ENCODE data around the gene ANOS1.

Gene ANOS1

GRCh38 chrX:8663325-8663724 is 68.6 kb downstream of the ANOS1 start:
- TF ChIP-seq SUZ12 (IDR thresholded peaks at IDR 0.05; ENCODE audit: extremely low read depth, insufficient read depth, insufficient read length) = no peak
- no peak for TF ChIP-seq ZNF274 (IDR thresholded peaks at IDR 0.05; ENCODE audit: low read depth, low read length)
- TF ChIP-seq YY1 (IDR thresholded peaks at IDR 0.05; ENCODE audit: insufficient read depth, insufficient read length) = no peak
- no peak overlapping the region for H3K9ac ChIP-seq (ENCODE audit: insufficient read length, low read depth)
- DNase-seq (ENCODE audit: low read depth, low spot score) = no peak

DNA sequence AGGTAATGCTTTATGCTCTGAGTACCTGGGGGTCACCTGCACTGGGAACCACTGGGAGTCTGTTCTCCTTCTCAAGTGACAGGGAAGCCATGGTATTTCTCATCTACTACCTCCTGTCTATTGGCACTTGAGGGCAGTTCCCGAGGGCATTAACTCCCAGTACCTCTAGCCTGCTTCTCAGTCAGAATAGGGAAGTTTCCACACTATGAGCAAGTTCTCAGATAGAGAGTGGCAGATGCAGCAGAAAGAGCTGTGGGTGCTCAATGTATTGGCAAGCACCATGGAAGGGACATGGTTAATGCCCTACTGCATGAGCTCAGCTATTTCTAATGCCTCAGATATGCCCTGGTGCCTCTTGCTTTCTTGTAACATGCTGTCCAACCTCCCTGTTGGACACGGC is 74.1 kb downstream of the ANOS1 start:
- H3K36me3 ChIP-seq (ENCODE audit: insufficient read depth, insufficient read length, low read length) = no peaks in the 10 kb centered on the region
- H3K27me3 ChIP-seq (ENCODE audit: insufficient read depth, insufficient read length) = no peaks in the 10 kb centered on the region
- no peak for DNase-seq (ENCODE audit: low read depth, low spot score)
- no peak for TF ChIP-seq SUZ12 (IDR thresholded peaks at IDR 0.05; ENCODE audit: extremely low read depth, insufficient read depth, insufficient read length)
- TF ChIP-seq ZNF274 (IDR thresholded peaks at IDR 0.05; ENCODE audit: low read depth, low read length) = no peak
- TF ChIP-seq YY1 (IDR thresholded peaks at IDR 0.05; ENCODE audit: insufficient read depth, insufficient read length) = no peak
- H3K4me1 ChIP-seq (ENCODE audit: insufficient read depth, insufficient read length) = no peaks in the 10 kb centered on the region
- peaks cover 8% of the 10 kb centered on the region; the same call in 1 of the 2 replicates for H3K9me3 ChIP-seq (ENCODE audit: insufficient read depth, low read length)
- no peak overlapping the region for H3K4me3 ChIP-seq (ENCODE audit: insufficient read length, low read depth)
- no peak overlapping the region for H3K9ac ChIP-seq (ENCODE audit: insufficient read length, low read depth)

More at GRCh38 chrX:8663325-8663724, 68.6 kb downstream of the ANOS1 start:
- Histone ChIP-seq H3K9me3 (ENCODE audit: insufficient read depth, low read length) (no peaks in the 10 kb centered on the region), H3K4me3 (ENCODE audit: insufficient read length, low read depth) (no peak overlapping the region), H3K27me3 (ENCODE audit: insufficient read depth, insufficient read length) (no peaks in the 10 kb centered on the region), H3K36me3 (ENCODE audit: insufficient read depth, insufficient read length, low read length) (no peaks in the 10 kb centered on the region), H3K4me1 (ENCODE audit: insufficient read depth, insufficient read length) (no peaks in the 10 kb centered on the region)

DNA sequence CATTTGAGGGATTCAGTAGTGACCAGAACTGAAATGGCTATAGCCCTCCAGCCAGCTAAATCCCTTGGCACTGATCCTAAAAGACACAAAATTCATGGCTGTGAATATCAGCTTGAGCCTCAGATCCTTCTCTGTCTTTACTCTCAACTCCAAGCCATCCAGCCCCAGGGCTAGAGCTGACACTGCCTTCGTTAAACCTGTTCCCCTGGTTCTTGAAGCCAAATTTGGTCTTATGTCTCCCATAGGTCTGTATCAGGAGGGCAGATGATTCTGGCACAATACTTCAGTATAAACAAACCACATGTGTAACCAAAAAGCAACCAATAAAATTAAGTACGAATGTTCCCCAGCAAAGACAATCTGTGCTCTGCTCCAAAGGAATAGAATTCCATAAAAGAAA is 78.0 kb downstream of the ANOS1 start:
- Histone ChIP-seq H3K4me3 (ENCODE audit: insufficient read length, low read depth) (no peak overlapping the region), H3K4me1 (ENCODE audit: insufficient read depth, insufficient read length) (no peaks in the 10 kb centered on the region), H3K9ac (ENCODE audit: insufficient read length, low read depth) (no peak overlapping the region), H3K9me3 (ENCODE audit: insufficient read depth, low read length) (peaks cover 8% of the 10 kb centered on the region; the same call in 1 of the 2 replicates), H3K36me3 (ENCODE audit: insufficient read depth, insufficient read length, low read length) (no peaks in the 10 kb centered on the region), H3K27me3 (ENCODE audit: insufficient read depth, insufficient read length) (no peaks in the 10 kb centered on the region)
- TF ChIP-seq YY1 (IDR thresholded peaks at IDR 0.05; ENCODE audit: insufficient read depth, insufficient read length) (no peak), SUZ12 (IDR thresholded peaks at IDR 0.05; ENCODE audit: extremely low read depth, insufficient read depth, insufficient read length) (no peak), ZNF274 (IDR thresholded peaks at IDR 0.05; ENCODE audit: low read depth, low read length) (no peak)
- DNase-seq (ENCODE audit: low read depth, low spot score) = no peak

- no peaks in the 10 kb centered on the region for H3K4me1 ChIP-seq (ENCODE audit: insufficient read depth, insufficient read length)
- no peak overlapping the region for H3K9ac ChIP-seq (ENCODE audit: insufficient read length, low read depth)
- TF ChIP-seq ZNF274 (IDR thresholded peaks at IDR 0.05; ENCODE audit: low read depth, low read length) = no peak
- no peak for TF ChIP-seq YY1 (IDR thresholded peaks at IDR 0.05; ENCODE audit: insufficient read depth, insufficient read length)
- no peak for TF ChIP-seq SUZ12 (IDR thresholded peaks at IDR 0.05; ENCODE audit: extremely low read depth, insufficient read depth, insufficient read length)
- no peaks in the 10 kb centered on the region for H3K27me3 ChIP-seq (ENCODE audit: insufficient read depth, insufficient read length)
- no peak overlapping the region for H3K4me3 ChIP-seq (ENCODE audit: insufficient read length, low read depth)
- DNase-seq (ENCODE audit: low read depth, low spot score) = no peak
- H3K9me3 ChIP-seq (ENCODE audit: insufficient read depth, low read length) = no peaks in the 10 kb centered on the region; the same call in 1 of the 2 replicates
- no peaks in the 10 kb centered on the region for H3K36me3 ChIP-seq (ENCODE audit: insufficient read depth, insufficient read length, low read length)
Measured at GRCh38 chrX:8649969-8650368, 82.0 kb downstream of the ANOS1 start.

- no peaks in the 10 kb centered on the region for H3K36me3 ChIP-seq (ENCODE audit: insufficient read depth, insufficient read length, low read length)
- DNase-seq (ENCODE audit: low read depth, low spot score) = no peak
- H3K9ac ChIP-seq (ENCODE audit: insufficient read length, low read depth) = no peak overlapping the region
- no peaks in the 10 kb centered on the region; the same call in 1 of the 2 replicates for H3K9me3 ChIP-seq (ENCODE audit: insufficient read depth, low read length)
- no peaks in the 10 kb centered on the region for H3K4me1 ChIP-seq (ENCODE audit: insufficient read depth, insufficient read length)
- TF ChIP-seq ZNF274 (IDR thresholded peaks at IDR 0.05; ENCODE audit: low read depth, low read length) (no peak), SUZ12 (IDR thresholded peaks at IDR 0.05; ENCODE audit: extremely low read depth, insufficient read depth, insufficient read length) (no peak), YY1 (IDR thresholded peaks at IDR 0.05; ENCODE audit: insufficient read depth, insufficient read length) (no peak)
- no peak overlapping the region for H3K4me3 ChIP-seq (ENCODE audit: insufficient read length, low read depth)
- H3K27me3 ChIP-seq (ENCODE audit: insufficient read depth, insufficient read length) = no peaks in the 10 kb centered on the region
Measured at GRCh38 chrX:8647176-8647575, 84.8 kb downstream of the ANOS1 start.

DNA sequence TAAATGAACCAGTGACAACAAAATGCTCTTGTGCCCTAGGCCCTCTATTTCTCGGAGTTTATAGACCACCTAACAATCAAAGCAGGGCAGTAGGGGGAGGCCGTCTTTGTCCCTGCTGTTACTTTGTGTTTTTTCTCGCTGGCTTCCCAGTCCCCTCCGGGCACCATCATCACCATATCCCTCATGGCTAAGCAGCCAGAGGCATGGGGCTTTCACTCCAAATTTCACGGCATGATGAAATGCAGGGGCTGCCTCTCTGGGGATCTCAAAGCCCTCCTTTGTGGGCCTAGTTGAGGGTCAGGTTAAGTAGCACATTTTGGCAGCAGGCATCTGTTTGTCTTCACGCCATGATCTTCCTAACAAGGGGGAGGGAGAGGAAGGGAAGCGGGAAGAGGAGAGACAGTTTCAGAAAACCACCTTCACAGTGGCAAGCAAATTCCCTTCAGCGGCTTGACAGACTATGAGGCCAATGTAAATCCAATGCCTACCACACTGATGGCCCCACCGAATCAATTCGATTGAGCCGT is 91.9 kb downstream of the ANOS1 start:
- no peak for DNase-seq (ENCODE audit: low read depth, low spot score)
- no peak overlapping the region for H3K4me3 ChIP-seq (ENCODE audit: insufficient read length, low read depth)
- TF ChIP-seq SUZ12 (IDR thresholded peaks at IDR 0.05; ENCODE audit: extremely low read depth, insufficient read depth, insufficient read length) (no peak), YY1 (IDR thresholded peaks at IDR 0.05; ENCODE audit: insufficient read depth, insufficient read length) (no peak), ZNF274 (IDR thresholded peaks at IDR 0.05; ENCODE audit: low read depth, low read length) (no peak)
- H3K9me3 ChIP-seq (ENCODE audit: insufficient read depth, low read length) = no peaks in the 10 kb centered on the region; the same call in 1 of the 2 replicates
- no peaks in the 10 kb centered on the region for H3K27me3 ChIP-seq (ENCODE audit: insufficient read depth, insufficient read length)
- no peak overlapping the region for H3K9ac ChIP-seq (ENCODE audit: insufficient read length, low read depth)
- H3K4me1 ChIP-seq (ENCODE audit: insufficient read depth, insufficient read length) = peaks cover 2% of the 10 kb centered on the region
- H3K36me3 ChIP-seq (ENCODE audit: insufficient read depth, insufficient read length, low read length) = no peaks in the 10 kb centered on the region

- Histone ChIP-seq H3K4me3 (ENCODE audit: insufficient read length, low read depth) (no peak overlapping the region), H3K36me3 (ENCODE audit: insufficient read depth, insufficient read length, low read length) (no peaks in the 10 kb centered on the region), H3K9ac (ENCODE audit: insufficient read length, low read depth) (no peak overlapping the region), H3K9me3 (ENCODE audit: insufficient read depth, low read length) (no peaks in the 10 kb centered on the region), H3K27me3 (ENCODE audit: insufficient read depth, insufficient read length) (no peaks in the 10 kb centered on the region), H3K4me1 (ENCODE audit: insufficient read depth, insufficient read length) (peaks cover 2% of the 10 kb centered on the region)
- TF ChIP-seq SUZ12 (IDR thresholded peaks at IDR 0.05; ENCODE audit: extremely low read depth, insufficient read depth, insufficient read length) = no peak
- TF ChIP-seq YY1 (IDR thresholded peaks at IDR 0.05; ENCODE audit: insufficient read depth, insufficient read length) = no peak
- TF ChIP-seq ZNF274 (IDR thresholded peaks at IDR 0.05; ENCODE audit: low read depth, low read length) = no peak
- DNase-seq (ENCODE audit: low read depth, low spot score) = no peak
Measured at GRCh38 chrX:8636497-8636896, 95.4 kb downstream of the ANOS1 start.
